Measurements from ENCODE around the gene CAB39L.
"Not testable (repeated sequence)": the region's sequence is repeated elsewhere in the genome, so short reads cannot be mapped to it uniquely, and the experiment has no call there.

CAB39L gene

GRCh38 chr13:49308097-49308875 is 135.6 kb downstream of the CAB39L start:
- no peak for DNase-seq (ENCODE audit: low read depth)

DNA sequence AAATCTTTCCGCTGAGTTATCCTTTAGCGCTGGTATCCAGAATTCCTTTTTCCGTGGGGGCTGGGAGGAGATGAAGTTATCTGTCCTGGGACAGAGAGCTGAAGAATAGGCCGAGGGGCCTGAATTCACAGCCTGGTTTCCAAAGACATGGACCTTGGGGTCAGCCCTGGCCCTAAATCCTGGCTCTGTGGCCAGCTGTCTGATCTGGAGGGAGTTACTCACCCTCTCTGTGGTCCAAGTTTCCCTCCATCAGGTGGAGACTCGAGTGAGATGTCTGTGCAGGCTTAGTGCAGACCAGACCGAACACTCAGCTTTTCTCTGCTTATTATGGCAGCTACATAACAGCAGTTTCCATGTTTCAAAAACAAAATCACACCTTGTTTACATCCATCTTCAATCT is 136.5 kb downstream of the CAB39L start:
- no peak for DNase-seq (ENCODE audit: low read depth)

DNA sequence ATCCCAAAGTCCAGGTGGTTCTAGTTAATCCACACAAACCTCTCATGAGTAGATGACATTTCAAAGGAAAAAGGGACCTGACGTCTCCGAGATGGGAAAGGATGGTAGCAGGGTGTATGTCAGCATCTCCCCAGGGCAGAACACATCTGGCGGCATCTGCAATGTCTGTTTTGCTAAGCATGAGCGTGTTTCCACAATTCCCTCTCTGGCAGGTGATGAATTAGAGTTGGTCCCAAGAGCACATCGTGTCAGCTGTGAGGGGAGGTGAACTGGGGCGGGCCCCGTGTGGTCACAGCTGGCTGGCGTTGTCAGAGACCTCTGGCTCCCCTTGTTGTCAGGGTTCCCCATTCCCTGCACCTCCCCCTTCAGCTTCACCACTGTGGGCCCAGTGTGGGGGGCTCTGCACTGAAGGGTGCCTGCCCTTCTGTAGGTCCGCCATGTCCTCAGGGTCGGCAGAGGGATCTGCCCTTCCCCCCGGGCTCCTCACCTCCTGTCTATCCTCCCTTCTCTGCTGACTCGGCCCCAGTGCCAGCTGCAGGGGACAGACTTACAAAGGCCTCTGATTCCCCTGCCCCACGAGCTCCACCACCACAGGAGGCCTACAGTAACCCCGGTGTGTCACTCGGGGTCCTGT is 138.0 kb downstream of the CAB39L start:
- no peak for DNase-seq (ENCODE audit: low read depth)

DNA sequence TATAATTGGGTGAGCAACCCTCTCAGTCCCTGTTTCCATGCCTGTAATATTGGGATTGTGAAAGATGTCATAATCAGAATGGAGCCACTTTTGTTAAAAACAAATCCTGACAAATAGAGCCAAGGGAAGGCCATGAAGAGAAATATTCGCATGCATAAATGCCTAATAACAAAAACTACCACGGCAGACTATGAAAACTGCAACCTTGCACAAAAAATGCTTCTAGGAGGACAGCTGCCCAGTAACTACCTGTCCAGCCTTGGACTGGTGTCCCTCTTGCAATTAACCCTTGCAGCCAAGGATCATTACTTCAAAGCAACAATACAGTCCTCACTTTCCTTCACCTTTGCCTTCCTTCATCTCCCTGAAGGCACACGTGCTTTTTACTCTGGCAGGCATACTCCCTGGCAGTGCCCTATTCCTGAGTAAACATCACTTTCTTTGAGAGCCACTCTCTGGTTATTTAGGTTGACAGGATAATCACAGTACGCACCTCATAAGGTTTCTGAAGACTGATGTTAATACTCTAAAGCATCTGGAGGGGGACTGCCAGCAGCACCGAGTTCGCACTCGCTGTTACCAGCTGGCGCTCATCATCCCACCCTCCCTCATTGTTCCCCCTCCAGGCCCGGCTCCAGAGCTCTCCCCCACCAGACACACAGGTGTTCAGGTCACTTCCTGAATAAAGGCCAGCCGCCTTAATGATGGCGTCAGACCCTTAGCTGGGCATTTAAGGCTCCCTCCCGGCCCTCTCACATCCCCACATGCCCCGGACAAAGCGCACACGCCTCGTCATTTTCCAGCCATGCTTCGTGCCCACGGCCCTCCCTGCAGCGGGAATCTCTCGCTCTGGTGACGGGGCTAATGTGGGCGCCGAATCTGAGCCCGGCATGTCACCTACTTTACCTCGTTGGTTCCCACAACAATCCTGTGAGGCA is 138.8 kb downstream of the CAB39L start:
- DNase-seq (ENCODE audit: low read depth) = no peak

GRCh38 chr13:49304356-49304755 is 139.5 kb downstream of the CAB39L start:
- no peak for DNase-seq (ENCODE audit: low read depth)

DNA sequence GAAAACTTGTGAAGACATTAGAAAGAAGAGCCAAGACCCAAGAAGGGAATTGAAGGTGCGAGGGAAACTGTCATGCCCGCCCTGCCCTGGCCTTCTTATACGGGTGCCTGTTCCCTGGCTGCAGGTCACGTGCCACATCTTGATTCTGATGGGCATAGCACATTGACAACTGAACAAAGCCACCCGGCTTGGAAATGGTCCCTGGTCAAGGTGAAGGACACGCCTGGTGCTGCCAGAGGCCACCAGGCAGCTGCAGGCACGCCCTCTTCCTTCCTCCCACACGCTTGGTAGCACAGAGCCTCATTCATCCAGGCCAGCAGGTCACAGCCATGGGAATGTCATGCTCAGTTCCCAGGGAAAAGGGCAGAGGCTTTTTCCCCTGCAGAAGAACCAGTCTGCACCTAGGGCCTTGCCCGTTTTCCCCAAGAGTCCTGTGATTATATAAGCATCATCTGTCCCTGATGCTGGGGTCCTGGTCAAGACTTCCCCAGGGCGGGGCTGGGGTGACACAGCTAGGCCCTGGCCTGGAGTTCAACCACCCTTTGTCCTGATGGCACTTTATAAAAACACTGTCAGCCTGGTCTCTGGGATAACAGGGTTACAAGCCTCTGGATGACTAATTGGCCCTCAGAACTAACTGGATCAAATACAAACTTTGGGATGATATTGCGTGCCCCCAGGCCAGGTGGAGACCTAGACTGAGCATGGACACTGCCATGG is 140.2 kb downstream of the CAB39L start:
- no peak for DNase-seq (ENCODE audit: low read depth)

DNA sequence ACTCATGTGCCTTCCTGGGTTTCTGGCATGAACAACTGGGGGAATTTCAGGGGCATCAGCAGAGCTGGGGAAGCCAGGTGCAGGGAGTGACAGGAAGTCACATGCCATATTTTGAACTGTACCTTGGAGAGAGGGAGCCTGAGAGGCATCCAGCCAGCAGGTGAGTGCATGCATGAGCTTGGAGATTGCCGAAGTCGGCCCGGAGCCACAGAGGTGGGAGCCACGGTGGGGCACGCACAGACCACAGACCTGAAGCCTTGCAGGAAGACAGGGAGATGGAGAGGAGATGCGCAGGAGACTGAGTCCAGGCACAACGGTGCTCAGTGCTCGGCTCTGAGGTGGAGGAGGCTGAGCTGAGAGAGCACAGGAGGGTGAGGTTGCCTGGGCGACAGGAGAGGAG is 141.0 kb downstream of the CAB39L start:
- no peak for DNase-seq (ENCODE audit: low read depth)

GRCh38 chr13:49302222-49302621 is 141.6 kb downstream of the CAB39L start:
- DNase-seq (ENCODE audit: low read depth) = no peak

- DNase-seq (ENCODE audit: low read depth) = peak; percentile 45
These were observed 142.9 kb downstream of the CAB39L start for GRCh38 chr13:49300739-49301589.

DNA sequence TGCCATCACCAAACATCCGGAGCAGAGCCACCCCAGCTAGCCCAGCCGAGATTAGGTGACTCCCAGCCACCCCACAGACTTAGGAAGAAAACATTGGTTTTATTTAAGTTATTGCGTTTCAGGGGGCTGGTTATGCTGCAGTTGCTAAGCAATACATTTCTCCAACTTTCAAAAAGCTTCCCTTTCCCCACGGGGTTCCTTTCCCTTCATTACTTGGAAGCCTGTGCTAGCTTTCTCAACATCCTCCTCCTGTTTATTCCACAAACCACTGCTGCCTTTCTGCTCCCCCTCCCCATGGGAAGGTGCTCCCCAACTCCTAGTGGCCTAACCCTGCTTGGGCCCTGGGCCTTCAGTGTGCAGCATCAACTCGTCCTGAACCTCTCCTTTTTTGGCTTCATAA is 143.6 kb downstream of the CAB39L start:
- DNase-seq (ENCODE audit: low read depth) = no peak

GRCh38 chr13:49298903-49299605 is 144.8 kb downstream of the CAB39L start:
- DNase-seq (ENCODE audit: low read depth) = no peak

DNA sequence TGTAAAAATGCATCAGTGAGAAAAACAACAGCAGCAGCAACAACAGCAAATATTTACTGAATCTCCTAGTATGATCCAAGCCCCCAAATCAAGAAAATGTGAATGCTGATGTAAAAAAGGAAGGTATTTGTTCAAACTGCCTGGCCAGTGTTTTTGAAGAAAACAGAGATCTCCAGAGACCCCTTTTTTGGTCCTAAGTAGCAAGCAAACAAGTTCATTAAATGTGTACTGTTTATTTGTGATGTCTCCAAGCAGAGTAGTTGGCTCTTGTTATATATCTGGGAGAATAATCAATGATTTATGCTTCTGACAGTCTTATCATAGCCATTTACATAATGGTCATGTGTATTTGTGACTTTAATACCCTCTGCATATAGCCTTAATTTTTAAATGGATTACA is 145.4 kb downstream of the CAB39L start:
- no peak for DNase-seq (ENCODE audit: low read depth)

GRCh38 chr13:49297338-49297737 is 146.5 kb downstream of the CAB39L start:
- DNase-seq (ENCODE audit: low read depth) = no peak

GRCh38 chr13:49296659-49297058 is 147.2 kb downstream of the CAB39L start:
- DNase-seq (ENCODE audit: low read depth) = no peak

DNA sequence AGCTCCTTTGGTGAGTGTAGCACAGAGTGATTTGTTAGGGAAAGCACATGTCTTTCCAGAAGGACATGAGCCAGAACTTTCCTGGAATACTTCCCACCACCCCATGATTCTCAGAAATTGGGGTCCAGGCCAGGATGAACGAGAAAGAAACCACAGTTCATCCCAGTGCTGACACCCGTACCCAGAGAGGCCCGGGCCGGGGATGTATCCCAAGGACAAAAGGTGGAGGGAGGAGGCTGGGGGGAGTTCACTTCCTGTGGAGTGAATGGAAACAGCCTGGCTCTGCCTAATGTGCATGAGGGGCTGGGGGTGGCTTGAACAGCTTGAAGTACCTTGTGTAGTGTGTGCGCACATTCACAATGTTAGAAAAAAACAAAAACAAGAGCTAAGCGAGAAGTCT is 148.6 kb downstream of the CAB39L start:
- DNase-seq (ENCODE audit: low read depth) = no peak

DNA sequence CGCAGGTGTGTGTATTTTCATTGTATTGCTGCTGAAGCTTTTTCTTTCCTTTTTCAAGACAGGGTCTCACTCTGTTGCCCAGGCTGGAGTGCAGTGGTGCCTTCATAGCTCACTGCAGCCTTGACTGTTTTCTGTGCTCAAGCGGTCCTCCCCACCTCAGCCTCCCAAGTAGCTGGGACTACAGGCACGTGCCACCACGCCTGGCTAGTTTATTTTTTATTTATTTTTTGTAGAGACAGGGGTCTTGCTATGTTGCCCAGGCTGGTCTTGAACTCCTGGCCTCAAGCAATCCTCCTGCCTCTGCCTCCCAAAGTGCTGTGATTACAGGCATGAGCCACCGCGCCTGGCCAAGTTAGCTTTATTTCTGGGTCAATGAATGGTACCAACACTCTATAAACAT is 149.1 kb downstream of the CAB39L start:
- not testable (repeated sequence) for DNase-seq (ENCODE audit: low read depth)

DNA sequence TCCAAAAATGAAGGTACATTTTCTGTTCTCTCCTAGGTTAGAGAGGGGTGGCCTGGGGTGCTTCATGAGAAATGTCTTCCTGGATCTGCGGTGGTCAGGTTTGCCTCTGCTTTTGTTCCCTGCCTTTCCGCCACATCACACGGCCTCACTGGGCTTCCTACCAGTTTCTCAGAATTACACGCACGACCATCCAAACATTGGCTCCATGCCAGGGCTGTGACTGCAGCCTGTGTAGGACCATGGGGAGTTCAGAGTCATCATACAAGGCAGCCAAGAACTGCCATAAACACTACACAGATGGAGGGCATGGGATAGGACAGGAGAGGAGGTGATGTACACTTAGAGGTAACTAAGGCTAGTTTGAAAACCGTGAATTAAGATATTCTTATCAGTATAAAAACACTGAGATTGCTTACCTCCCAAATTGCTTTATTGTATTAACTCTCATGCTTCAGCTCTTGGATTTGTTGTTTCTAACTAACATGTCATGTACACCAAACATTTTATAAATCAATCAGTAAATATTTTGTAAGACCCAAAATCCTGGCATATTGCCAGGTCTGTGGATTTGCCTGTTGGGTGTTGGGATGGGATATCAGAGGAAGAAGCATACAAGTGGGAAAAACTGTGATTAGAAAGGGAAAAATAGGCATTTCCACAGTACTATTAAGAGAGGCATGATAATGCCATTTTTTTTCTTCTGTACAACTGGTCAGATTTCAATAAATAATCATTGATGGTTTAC is 150.9 kb downstream of the CAB39L start:
- DNase-seq (ENCODE audit: low read depth) = no peak

GRCh38 chr13:49288458-49288857 is 155.4 kb downstream of the CAB39L start:
- no peak for DNase-seq (ENCODE audit: low read depth)

- no peak for DNase-seq (ENCODE audit: low read depth)
These were observed 155.9 kb downstream of the CAB39L start for GRCh38 chr13:49287995-49288394.

DNA sequence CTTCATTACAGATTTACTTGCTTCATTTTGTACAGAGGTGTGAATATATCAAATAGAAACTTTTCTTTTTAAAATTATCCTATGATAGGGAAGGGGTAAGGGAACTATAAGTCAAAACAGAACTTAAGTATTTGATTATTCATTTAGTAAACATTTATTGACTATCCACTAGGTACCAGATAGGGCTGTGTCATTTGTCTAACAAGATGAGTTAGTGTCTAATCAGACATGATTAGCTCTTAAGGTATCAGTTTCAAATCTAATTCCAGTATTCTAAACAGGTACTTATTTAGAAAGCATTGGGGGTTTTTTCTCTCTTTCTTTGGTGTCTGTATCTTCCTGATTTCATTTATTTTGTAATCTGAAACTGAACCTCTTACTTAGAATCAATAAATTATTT is 164.0 kb downstream of the CAB39L start:
- no peak for DNase-seq (ENCODE audit: low read depth)
